Measurements from ENCODE around the gene PHF21B. TPM values are rescaled to one million over a fixed set of nuclear protein-coding genes. Genes with fewer than 3 reads are reported as not detected.

PHF21B gene
- total RNA-seq, 1 donor from 2014 or later: 0.07 TPM

GRCh38 chr22:45006964-45007390, 2.8 kb downstream of the PHF21B start:
- H3K27ac Mint-ChIP-seq: no peak overlapping the region
- no peak overlapping the region for H3K4me3 Mint-ChIP-seq
- peaks cover 2% of the 10 kb centered on the region for H3K36me3 Mint-ChIP-seq (ENCODE audit: low read depth)
- H3K9me3 Mint-ChIP-seq: no peaks in the 10 kb centered on the region
- peaks cover 6% of the 10 kb centered on the region for H3K4me1 Mint-ChIP-seq
- DNase-seq: no peak
- intact Hi-C loops (cut with micrococcal nuclease): no loop called here
- H3K27me3 Mint-ChIP-seq: peaks cover 48% of the 10 kb centered on the region

DNA sequence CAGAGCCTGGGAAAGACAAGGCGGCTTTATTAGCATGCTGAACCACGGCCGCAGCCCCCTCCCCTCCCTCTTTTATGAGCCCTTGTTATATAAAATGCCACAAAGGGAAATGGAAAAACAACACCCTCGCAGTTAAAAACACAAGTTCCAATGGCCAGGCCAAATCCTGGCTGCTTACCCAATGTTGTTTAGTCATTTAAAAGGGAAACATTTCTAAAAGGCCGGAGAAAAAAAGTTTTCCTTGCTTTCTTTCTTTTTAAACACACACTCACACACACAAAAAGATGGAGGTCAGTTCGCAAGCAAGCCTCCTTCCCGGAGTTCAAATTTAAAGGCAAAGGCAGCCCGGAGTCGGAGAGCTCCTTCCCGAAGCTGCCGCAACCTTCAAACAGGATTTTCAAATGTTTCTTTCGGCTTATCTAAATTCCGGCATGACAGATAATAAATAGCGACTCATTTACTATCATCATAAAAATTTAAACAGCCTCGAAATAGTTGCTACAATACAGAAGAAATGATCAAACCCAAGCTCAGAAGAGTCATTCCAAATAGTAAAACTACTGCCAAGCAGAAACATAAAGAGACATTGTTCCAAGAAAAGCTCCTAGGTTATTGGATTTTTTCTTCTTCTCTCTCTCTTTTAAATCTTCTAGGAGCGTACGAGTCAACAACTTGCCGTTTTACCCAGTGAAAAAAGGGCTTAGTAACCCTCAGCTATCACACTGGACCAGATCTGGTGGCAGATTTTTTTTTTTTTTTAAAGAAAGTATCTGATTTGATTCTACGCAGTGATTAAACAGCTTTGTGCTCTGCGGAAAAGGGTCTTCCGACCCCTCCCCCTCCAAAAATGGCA, 3.5 kb downstream of the PHF21B start:
- H3K27ac Mint-ChIP-seq: no peak overlapping the region
- peaks cover 6% of the 10 kb centered on the region for H3K4me1 Mint-ChIP-seq
- peaks cover 2% of the 10 kb centered on the region for H3K36me3 Mint-ChIP-seq (ENCODE audit: low read depth)
- intact Hi-C loops (cut with micrococcal nuclease): no loop called here
- H3K27me3 Mint-ChIP-seq: peaks cover 44% of the 10 kb centered on the region
- no peaks in the 10 kb centered on the region for H3K9me3 Mint-ChIP-seq
- no peak for DNase-seq
- H3K4me3 Mint-ChIP-seq: no peak overlapping the region

GRCh38 chr22:45001653-45002052, 8.2 kb downstream of the PHF21B start:
- intact Hi-C loops (cut with micrococcal nuclease): no loop called here
- H3K4me1 Mint-ChIP-seq: no peaks in the 10 kb centered on the region
- no peak overlapping the region for H3K27ac Mint-ChIP-seq
- no peak overlapping the region for H3K4me3 Mint-ChIP-seq
- H3K9me3 Mint-ChIP-seq: no peaks in the 10 kb centered on the region
- no peak for DNase-seq
- peaks cover 30% of the 10 kb centered on the region for H3K27me3 Mint-ChIP-seq
- no peaks in the 10 kb centered on the region for H3K36me3 Mint-ChIP-seq (ENCODE audit: low read depth)

DNA sequence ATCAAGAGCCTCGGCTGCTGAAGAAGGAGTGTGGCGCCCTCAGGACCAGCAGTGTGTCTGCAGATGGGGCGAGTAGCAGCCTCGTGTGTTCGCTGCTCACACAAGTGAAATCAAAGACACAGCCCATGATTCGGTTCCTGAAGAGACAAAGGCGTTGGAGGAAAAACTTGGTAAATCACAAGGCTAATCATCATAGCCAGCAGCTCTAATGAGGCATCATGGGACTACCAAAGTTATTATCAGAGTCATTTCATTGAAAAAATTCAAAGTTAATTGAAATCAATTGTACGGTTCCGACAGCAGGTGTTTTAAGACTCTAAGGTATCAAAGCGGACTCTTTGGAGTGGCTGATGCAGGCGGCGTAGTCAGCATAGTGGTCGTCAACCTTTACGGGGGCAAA, 9.5 kb downstream of the PHF21B start:
- Mint-ChIP-seq H3K27me3 (peaks cover 17% of the 10 kb centered on the region), H3K27ac (no peak overlapping the region), H3K9me3 (no peaks in the 10 kb centered on the region), H3K36me3 (ENCODE audit: low read depth) (no peaks in the 10 kb centered on the region), H3K4me3 (no peak overlapping the region), H3K4me1 (no peaks in the 10 kb centered on the region)
- no peak for DNase-seq
- intact Hi-C loops (cut with micrococcal nuclease): no loop called here

DNA sequence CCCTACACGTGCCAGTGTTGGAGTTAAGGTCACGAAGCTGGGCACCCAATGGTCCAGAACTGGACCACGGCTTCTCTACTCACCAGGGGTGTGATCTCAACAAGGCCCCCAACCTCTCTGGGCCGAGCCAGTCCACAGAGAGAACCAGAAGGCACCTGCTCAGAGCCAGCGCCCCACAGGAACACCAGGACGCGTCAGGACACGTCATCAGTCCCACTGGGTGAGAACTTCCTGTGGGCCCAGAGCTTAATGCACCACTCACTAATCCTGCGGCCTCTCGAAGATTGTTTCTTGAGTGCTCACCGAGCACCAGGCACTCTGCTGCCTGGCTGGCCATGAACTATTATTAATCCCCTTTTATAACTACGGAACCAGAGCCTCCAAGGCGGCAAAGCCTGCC, 10.1 kb downstream of the PHF21B start:
- Mint-ChIP-seq H3K36me3 (ENCODE audit: low read depth) (no peaks in the 10 kb centered on the region), H3K9me3 (no peaks in the 10 kb centered on the region)
- intact Hi-C loops (cut with micrococcal nuclease): no loop called here

DNA sequence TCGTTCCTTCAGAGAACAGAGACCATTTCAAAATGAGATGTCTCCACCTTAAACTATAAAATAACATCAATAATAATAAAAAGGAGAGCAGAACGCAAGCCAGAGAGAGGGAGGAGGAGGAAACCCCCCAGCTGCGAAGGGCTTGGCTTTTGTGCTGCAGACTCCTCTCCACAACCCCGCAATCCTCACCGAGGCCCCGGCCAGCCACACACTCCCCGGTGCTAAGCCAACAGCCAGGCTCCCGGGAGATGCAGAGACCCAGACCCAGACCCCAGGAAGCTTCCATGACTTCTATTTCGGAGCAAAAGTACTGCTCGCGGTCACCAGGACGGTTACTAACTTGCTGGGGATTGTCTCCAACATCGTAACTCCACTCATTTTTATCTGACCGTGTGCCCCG, 10.6 kb downstream of the PHF21B start:
- H3K27ac Mint-ChIP-seq: no peak overlapping the region

More for the DNA sequence above, 10.1 kb downstream of the PHF21B start:
- H3K4me1 Mint-ChIP-seq: no peaks in the 10 kb centered on the region
- H3K27ac Mint-ChIP-seq: no peak overlapping the region
- no peak for DNase-seq
- H3K4me3 Mint-ChIP-seq: no peak overlapping the region
- H3K27me3 Mint-ChIP-seq: peaks cover 10% of the 10 kb centered on the region

GRCh38 chr22:44998296-44998695, 11.5 kb downstream of the PHF21B start:
- Mint-ChIP-seq H3K27ac (no peak overlapping the region), H3K9me3 (no peaks in the 10 kb centered on the region), H3K4me1 (no peaks in the 10 kb centered on the region), H3K27me3 (peaks cover 2% of the 10 kb centered on the region), H3K36me3 (ENCODE audit: low read depth) (no peaks in the 10 kb centered on the region), H3K4me3 (no peak overlapping the region)
- DNase-seq: no peak
- intact Hi-C loops (cut with micrococcal nuclease): no loop called here

More for the DNA sequence above, 10.6 kb downstream of the PHF21B start:
- Mint-ChIP-seq H3K27me3 (peaks cover 7% of the 10 kb centered on the region), H3K36me3 (ENCODE audit: low read depth) (no peaks in the 10 kb centered on the region), H3K4me1 (no peaks in the 10 kb centered on the region), H3K4me3 (no peak overlapping the region), H3K9me3 (no peaks in the 10 kb centered on the region)
- intact Hi-C loops (cut with micrococcal nuclease): no loop called here
- no peak for DNase-seq

- Mint-ChIP-seq H3K4me1 (no peaks in the 10 kb centered on the region), H3K4me3 (no peak overlapping the region), H3K9me3 (no peaks in the 10 kb centered on the region), H3K27ac (no peak overlapping the region), H3K27me3 (peaks cover 2% of the 10 kb centered on the region), H3K36me3 (ENCODE audit: low read depth) (no peaks in the 10 kb centered on the region)
- no peak for DNase-seq
- intact Hi-C loops (cut with micrococcal nuclease): no loop called here
Measured at GRCh38 chr22:44997060-44997459, 12.7 kb downstream of the PHF21B start.

- H3K27ac Mint-ChIP-seq: no peak overlapping the region
- no peaks in the 10 kb centered on the region for H3K36me3 Mint-ChIP-seq (ENCODE audit: low read depth)
- DNase-seq: no peak
- peaks cover 2% of the 10 kb centered on the region for H3K27me3 Mint-ChIP-seq
- intact Hi-C loops (cut with micrococcal nuclease): no loop called here
- H3K9me3 Mint-ChIP-seq: no peaks in the 10 kb centered on the region
- no peaks in the 10 kb centered on the region for H3K4me1 Mint-ChIP-seq
- no peak overlapping the region for H3K4me3 Mint-ChIP-seq
Measured at GRCh38 chr22:44996648-44997047, 13.2 kb downstream of the PHF21B start.

DNA sequence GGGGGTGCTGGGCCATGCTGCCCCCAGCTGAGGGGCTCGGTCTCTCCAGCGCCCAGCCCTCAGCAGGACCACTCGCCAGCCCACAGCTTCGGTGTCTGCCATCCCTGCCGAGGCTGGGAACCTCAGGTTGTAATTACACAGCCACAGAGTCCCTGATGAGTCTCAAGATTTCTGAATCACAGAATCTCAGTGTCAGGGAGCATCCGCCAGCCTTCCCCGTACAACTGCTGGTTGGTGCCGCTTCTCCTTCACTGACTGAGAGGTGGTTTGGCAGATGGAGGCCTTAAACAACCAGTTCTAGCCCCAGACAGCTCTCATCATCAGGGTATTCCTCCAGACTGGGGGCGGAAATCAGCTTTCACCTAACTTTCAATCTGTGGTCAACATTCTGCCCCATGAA, 13.7 kb downstream of the PHF21B start:
- Mint-ChIP-seq H3K27ac (no peak overlapping the region), H3K9me3 (no peaks in the 10 kb centered on the region), H3K4me3 (no peak overlapping the region), H3K4me1 (no peaks in the 10 kb centered on the region), H3K36me3 (ENCODE audit: low read depth) (no peaks in the 10 kb centered on the region), H3K27me3 (no peaks in the 10 kb centered on the region)
- intact Hi-C loops (cut with micrococcal nuclease): no loop called here
- no peak for DNase-seq

DNA sequence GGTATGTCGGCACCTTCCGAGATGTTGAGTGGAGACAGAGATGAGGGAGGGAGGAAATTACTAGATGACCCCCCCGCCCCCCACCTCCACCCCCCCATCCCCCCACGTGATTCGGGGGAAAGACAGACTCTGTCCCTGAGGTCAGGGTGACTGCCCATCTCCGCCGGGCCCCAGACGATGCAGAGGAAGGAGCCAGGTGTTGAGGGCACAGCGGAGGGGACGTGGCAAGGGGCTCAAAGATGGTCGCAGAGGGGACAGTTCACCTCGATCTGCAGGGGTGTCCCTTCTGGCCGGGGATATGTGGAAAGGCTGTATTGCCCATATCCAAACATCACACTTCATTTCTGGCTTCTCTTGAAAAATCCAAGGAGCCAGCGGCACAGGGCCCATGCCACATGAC, 14.1 kb downstream of the PHF21B start:
- Mint-ChIP-seq H3K4me1 (no peaks in the 10 kb centered on the region), H3K36me3 (ENCODE audit: low read depth) (no peaks in the 10 kb centered on the region), H3K4me3 (no peak overlapping the region), H3K27me3 (no peaks in the 10 kb centered on the region), H3K9me3 (no peaks in the 10 kb centered on the region), H3K27ac (no peak overlapping the region)
- DNase-seq: no peak
- intact Hi-C loops (cut with micrococcal nuclease): no loop called here

GRCh38 chr22:44995105-44995514, 14.7 kb downstream of the PHF21B start:
- H3K27ac Mint-ChIP-seq: no peak overlapping the region
- no peak for DNase-seq
- H3K36me3 Mint-ChIP-seq (ENCODE audit: low read depth): no peaks in the 10 kb centered on the region
- no peak overlapping the region for H3K4me3 Mint-ChIP-seq
- H3K9me3 Mint-ChIP-seq: no peaks in the 10 kb centered on the region
- no peaks in the 10 kb centered on the region for H3K27me3 Mint-ChIP-seq
- intact Hi-C loops (cut with micrococcal nuclease): no loop called here
- no peaks in the 10 kb centered on the region for H3K4me1 Mint-ChIP-seq

GRCh38 chr22:44994399-44995104, 15.3 kb downstream of the PHF21B start:
- no peak overlapping the region for H3K4me3 Mint-ChIP-seq

GRCh38 chr22:44992166-44992565, 17.6 kb downstream of the PHF21B start:
- intact Hi-C loops (cut with micrococcal nuclease): no loop called here
- H3K27ac Mint-ChIP-seq: no peak overlapping the region
- no peak overlapping the region for H3K4me3 Mint-ChIP-seq
- H3K4me1 Mint-ChIP-seq: no peaks in the 10 kb centered on the region
- H3K27me3 Mint-ChIP-seq: no peaks in the 10 kb centered on the region
- no peak for DNase-seq
- H3K36me3 Mint-ChIP-seq (ENCODE audit: low read depth): no peaks in the 10 kb centered on the region
- no peaks in the 10 kb centered on the region for H3K9me3 Mint-ChIP-seq

More at GRCh38 chr22:44994399-44995104, 15.3 kb downstream of the PHF21B start:
- Mint-ChIP-seq H3K4me1 (no peaks in the 10 kb centered on the region), H3K36me3 (ENCODE audit: low read depth) (no peaks in the 10 kb centered on the region), H3K27me3 (no peaks in the 10 kb centered on the region), H3K27ac (no peak overlapping the region), H3K9me3 (no peaks in the 10 kb centered on the region)
- intact Hi-C loops (cut with micrococcal nuclease): no loop called here
- DNase-seq: no peak

Data from activated CD4-positive, alpha-beta T cell treated with anti-CD3 and anti-CD28 coated beads, Interleukin-2, amount 10 ng/mL, durations not matched to agents 24 days and 14 days (primary cell).